Left lung (tissue), 10 donors: ENCODE measurements around the gene DEDD2. TPM values are rescaled to one million over a fixed set of nuclear protein-coding genes. Genes with fewer than 3 reads are reported as not detected.

ENCODE experiments used
- ATAC-seq: fragments of 200-7000 bp; cut with Tn5 transposase; one replicate; pipeline ENCODE4 v1.9.1; 2020; ENCODE audit warnings: moderate library complexity
- DNase-seq, 4 donors: peaks; one replicate each; pipeline ENCODE4 v3.0.0-alpha.2; 2013 to 2020
- H3K27ac ChIP-seq, 2 donors: fragments of 200-600 bp; sonication (generic) in 1 of 2; one replicate each; pipeline versions ENCODE4 v1.5.0 to v1.8.0; 2020 to 2021
- H3K27me3 ChIP-seq, 2 donors: fragments of 200-600 bp; sonication (generic) in 1 of 2; one replicate each; pipeline versions ENCODE4 v1.5.0 to v1.8.0; 2020 to 2021
- H3K36me3 ChIP-seq, 2 donors: fragments of 200-600 bp; sonication (generic) in 1 of 2; one replicate each; pipeline versions ENCODE4 v1.5.0 to v1.8.0; 2020 to 2021
- H3K4me1 ChIP-seq, 2 donors: fragments of 200-600 bp; one replicate each; pipeline ENCODE4 v1.8.0; 2021
- H3K4me3 ChIP-seq, 2 donors: fragments of 200-600 bp; sonication (generic) in 1 of 2; one replicate each; pipeline versions ENCODE4 v1.5.0 to v1.8.0; 2020 to 2021; ENCODE audit warnings: mild to moderate bottlenecking in 1 of 2
- H3K9me3 ChIP-seq, 2 donors: fragments of 200-600 bp; sonication (generic) in 1 of 2; one replicate each; pipeline versions ENCODE4 v1.5.0 to v1.8.0; 2020 to 2021
- intact Hi-C, 2 donors: fragments of 100-400 bp; cut with DNase I; formaldehyde crosslinking; loops; one replicate each; pipeline versions ENCODE4 v1.11.2 to v1.14.2; 2022
- polyA plus RNA-seq, 6 donors: library from polyadenylated mRNA; unstranded; fragments of 120-200 nt; gene quantifications; one replicate each; pipeline ENCODE4 v1.2.1, GENCODE V29; 2013; ENCODE audit not compliant: insufficient read length in 6 of 6
- total RNA-seq, 2 donors: library from RNA; stranded (reverse); fragmentation: NEBNext Ultra II Directional; extraction: Animal tissue kit (Norgen Biotek cat#: 25700); gene quantifications; one replicate each; pipeline ENCODE4 v1.2.1, GENCODE V29; 2021
- TF ChIP-seq, protein P1 (sequence below), 2 donors: fragments of 200-600 bp; sonication (generic) in 1 of 2; IDR thresholded peaks; one replicate each; pipeline versions ENCODE4 v1.5.0 to v1.8.0; 2021; ENCODE audit warnings: antibody characterized with exemption in 2 of 2
- donor health status: DM: no; HTN: yes; CAD: no.
- donor health status: DM: no; HTN: no; CAD: no.

DEDD2 gene
- total and polyA plus RNA-seq, 8 donors = 15.7 to 34.8 (median 21.0) TPM

DNA sequence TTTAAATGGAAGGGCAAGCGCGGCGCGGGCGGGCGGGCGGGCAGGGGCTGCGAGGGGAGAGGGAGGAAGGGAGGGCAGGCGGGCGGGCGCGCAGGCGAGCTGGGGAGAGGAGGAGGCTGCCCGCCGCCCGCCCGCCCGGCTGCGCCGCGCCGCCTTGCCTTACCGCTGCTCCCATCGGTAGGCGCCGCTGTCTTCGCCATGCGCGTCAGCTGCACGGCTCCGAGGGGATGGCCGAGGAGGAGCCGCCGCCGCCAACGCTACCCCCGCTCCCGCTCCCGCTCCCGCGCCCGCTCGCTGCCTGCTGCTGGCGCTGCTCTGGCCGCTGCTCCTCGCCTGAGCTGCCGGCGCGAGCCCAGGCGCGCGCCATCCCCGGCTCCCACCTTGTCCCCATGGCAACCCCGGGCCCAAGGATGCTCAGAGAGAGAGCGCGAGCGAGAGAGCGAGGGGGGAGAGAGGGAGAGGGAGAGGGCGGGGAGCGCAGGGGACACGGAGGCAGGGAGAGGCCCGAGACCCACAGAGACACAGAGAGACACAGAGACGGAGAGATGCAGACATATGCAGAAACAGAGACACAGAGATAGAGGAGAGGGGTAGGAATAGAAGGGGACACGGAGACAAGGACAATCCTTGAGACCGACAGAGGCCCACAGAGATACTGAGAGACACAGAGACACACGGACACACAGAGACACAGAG is 40.3 kb downstream of the DEDD2 start:
- H3K9me3 ChIP-seq = no peaks in the 10 kb centered on the region
- TF ChIP-seq, protein P1, sequence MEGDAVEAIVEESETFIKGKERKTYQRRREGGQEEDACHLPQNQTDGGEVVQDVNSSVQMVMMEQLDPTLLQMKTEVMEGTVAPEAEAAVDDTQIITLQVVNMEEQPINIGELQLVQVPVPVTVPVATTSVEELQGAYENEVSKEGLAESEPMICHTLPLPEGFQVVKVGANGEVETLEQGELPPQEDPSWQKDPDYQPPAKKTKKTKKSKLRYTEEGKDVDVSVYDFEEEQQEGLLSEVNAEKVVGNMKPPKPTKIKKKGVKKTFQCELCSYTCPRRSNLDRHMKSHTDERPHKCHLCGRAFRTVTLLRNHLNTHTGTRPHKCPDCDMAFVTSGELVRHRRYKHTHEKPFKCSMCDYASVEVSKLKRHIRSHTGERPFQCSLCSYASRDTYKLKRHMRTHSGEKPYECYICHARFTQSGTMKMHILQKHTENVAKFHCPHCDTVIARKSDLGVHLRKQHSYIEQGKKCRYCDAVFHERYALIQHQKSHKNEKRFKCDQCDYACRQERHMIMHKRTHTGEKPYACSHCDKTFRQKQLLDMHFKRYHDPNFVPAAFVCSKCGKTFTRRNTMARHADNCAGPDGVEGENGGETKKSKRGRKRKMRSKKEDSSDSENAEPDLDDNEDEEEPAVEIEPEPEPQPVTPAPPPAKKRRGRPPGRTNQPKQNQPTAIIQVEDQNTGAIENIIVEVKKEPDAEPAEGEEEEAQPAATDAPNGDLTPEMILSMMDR (IDR thresholded peaks at IDR 0.05) = peak; percentile 20 to 36
- ATAC-seq = peak; percentile 95
- H3K27ac ChIP-seq = no peak overlapping the region
- peaks cover 0 to 22% of the 10 kb centered on the region in 2 donors for H3K4me1 ChIP-seq
- peaks cover 64 to 91% of the 10 kb centered on the region in 2 donors for H3K27me3 ChIP-seq
- peak; percentile 43 to 95 (median 74) for DNase-seq
- peak overlapping the region; percentile 22 to 34 for H3K4me3 ChIP-seq
- intact Hi-C loops = no loop called here
- no peaks in the 10 kb centered on the region for H3K36me3 ChIP-seq

DNA sequence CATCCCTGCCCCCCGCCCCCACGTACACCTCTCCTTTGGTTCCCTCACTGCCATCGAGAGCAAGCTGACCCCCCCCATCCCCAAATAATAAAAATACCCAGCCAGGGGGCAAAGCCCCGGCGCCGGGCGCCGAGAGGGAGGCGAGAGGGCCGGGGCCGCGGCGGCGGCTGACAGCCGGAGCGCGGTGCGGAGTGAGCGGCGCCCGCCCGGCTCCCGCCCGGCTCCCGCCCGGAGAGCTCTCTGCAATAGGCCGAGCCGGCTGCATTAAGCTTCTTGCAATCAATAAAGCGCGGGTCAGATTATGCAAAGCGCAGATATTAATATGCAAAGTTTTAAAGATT is 40.9 kb downstream of the DEDD2 start:
- intact Hi-C loops = no loop called here
- Histone ChIP-seq H3K9me3 (no peaks in the 10 kb centered on the region), H3K4me3 (peak overlapping the region; percentile 22 to 34), H3K27me3 (peaks cover 64 to 88% of the 10 kb centered on the region in 2 donors), H3K27ac (no peak overlapping the region), H3K4me1 (peaks cover 0 to 21% of the 10 kb centered on the region in 2 donors), H3K36me3 (no peaks in the 10 kb centered on the region)
- DNase-seq = no peak
- peak; percentile 65 for ATAC-seq
- TF ChIP-seq, protein P1 (IDR thresholded peaks at IDR 0.05) = no peak

DNA sequence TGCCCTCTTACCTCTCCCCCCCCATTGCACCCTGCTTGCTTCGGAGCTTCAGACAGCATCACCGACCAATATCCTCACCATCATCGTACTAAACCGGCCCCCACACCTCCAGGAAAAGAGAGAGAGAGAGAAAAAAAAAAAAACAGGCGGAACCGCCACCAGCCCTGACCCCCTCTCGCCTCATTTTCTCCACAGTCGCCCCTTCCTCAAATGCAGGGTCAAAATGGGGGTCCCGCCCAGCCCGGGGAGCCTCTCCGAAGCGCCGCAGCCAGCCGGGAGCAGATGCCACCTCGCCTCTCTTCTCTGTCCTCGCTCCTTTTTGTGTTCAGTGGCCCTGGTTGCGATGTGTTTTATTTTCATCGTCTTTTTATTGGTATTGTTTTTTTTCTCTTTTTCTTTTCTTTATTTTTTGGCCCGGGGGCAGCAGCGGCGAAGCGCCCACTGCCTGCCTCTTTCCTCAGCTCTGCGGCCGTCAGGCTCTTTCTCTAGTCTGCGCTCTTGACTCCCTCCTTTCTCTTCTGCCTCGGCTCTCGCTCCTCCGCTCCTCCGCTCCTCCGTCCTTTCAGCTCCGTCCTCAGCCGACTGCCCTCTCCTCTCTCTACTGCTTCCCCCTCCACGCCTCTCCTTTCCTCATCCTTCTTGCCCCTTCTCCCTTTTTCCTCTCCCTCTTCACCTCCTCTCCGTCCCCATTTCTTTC is 41.4 kb downstream of the DEDD2 start:
- H3K9me3 ChIP-seq = no peaks in the 10 kb centered on the region
- H3K36me3 ChIP-seq = no peaks in the 10 kb centered on the region
- peaks cover 64 to 84% of the 10 kb centered on the region in 2 donors for H3K27me3 ChIP-seq
- H3K27ac ChIP-seq = no peak overlapping the region
- DNase-seq (peak in 1 of 4 donors; percentile 9), ATAC-seq (peak; percentile 33)
- intact Hi-C loops = no loop called here
- H3K4me3 ChIP-seq = peak overlapping the region; percentile 22 to 34
- H3K4me1 ChIP-seq = peaks cover 0 to 21% of the 10 kb centered on the region in 2 donors
- TF ChIP-seq, protein P1 (IDR thresholded peaks at IDR 0.05) = no peak

DNA sequence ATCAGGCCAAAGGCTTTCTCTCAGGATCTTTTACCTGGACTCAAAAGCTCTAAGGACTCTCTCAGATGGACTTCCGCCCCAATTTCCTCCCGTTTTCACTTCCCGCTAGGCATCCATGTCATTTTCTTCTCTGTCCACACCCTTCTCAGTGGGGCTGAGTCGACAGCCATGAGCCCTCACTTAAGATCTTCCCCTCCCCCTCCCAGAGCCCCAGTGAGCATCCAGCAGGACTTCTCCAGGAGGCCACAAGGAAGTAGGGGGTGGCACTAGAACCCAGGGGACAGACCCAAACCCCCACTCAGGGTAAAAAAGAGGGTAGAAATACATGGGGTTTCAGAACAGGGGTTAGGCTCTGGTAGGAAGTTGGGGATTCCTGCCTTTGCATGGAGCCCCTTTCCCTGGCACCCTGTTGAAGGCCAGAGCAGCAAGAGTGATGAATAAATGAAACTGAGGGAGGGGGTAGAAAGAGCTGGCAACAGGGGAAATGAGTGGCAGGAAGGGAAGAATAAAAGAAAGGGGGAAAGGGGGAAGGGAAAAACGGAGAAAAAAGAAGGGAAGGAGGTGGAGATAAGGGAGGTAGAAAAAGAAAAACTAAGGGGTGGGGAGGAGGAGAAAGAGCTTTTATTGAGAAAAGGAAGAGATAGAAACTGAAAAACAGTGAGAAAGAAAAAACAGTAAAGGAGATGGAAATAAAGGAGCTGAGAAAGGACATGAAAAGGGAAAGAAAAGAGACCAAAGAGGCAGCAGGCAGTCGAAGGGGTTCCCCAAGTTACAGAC is 42.3 kb downstream of the DEDD2 start:
- Histone ChIP-seq H3K36me3 (no peaks in the 10 kb centered on the region), H3K4me1 (peaks cover 0 to 21% of the 10 kb centered on the region in 2 donors), H3K27me3 (peaks cover 58 to 77% of the 10 kb centered on the region in 2 donors), H3K4me3 (no peak overlapping the region), H3K27ac (no peak overlapping the region), H3K9me3 (no peaks in the 10 kb centered on the region)
- DNase-seq (no peak), ATAC-seq (no peak)
- intact Hi-C loops = no loop called here
- TF ChIP-seq, protein P1 (IDR thresholded peaks at IDR 0.05) = no peak

DNA sequence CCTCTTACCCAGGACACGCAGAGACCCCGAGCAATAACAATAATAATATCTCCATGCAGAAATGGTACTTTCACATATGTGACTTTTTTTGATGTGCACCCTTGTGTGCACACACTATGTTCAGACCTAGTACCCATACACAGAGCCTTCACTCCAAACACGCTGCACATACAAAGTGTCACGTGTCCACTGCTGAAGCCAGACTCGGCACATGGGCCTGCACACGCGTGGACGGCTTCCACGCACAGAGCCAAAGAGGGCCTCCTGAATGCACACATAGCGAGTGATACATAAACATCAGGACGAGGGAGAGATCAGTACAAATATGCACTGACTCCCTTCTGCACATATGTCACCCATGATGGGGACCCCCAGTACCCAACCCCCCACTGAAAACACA is 43.3 kb downstream of the DEDD2 start:
- DNase-seq = no peak
- Histone ChIP-seq H3K4me3 (no peak overlapping the region), H3K27me3 (peaks cover 48 to 68% of the 10 kb centered on the region in 2 donors), H3K27ac (no peak overlapping the region), H3K4me1 (peaks cover 0 to 21% of the 10 kb centered on the region in 2 donors), H3K36me3 (no peaks in the 10 kb centered on the region), H3K9me3 (no peaks in the 10 kb centered on the region)
- intact Hi-C loops = no loop called here
- no peak for ATAC-seq
- TF ChIP-seq, protein P1 (IDR thresholded peaks at IDR 0.05) = no peak
